SK-N-SH (cell line): ENCODE measurements around the gene SLC36A2. TPM values are rescaled to one million over a fixed set of nuclear protein-coding genes. Genes with fewer than 3 reads are reported as not detected.

ENCODE experiments used
- CTCF ChIA-PET: fragments of 300-600, 350-600 bp; formaldehyde crosslinking; extraction: SDS; loops from one replicate; lab custom pipeline; 2021; lab: Yijun Ruan, JAX
- POLR2A ChIA-PET: fragments of 350-600 bp; sonication (Branson Sonifier 250); formaldehyde crosslinking; extraction: SDS; loops from one replicate; lab custom pipeline; 2020; ENCODE audit warnings: antibody characterized with exemption, inconsistent platforms; lab: Yijun Ruan, JAX
- DNase-seq: peaks from one replicate; pipeline ENCODE4 v3.0.0; 2012
- H2AFZ ChIP-seq: fragments of 200-600 bp; sonication (generic); 2 replicates; pipeline ENCODE4 v1.8.1; 2016; ENCODE audit warnings: antibody characterized with exemption, mild to moderate bottlenecking, low read depth
- H3F3A ChIP-seq: fragments of 200-600 bp; sonication (generic); replicated peaks from 2 replicates; pipeline ENCODE3; 2016; ENCODE audit warnings: antibody characterized with exemption, mild to moderate bottlenecking; ENCODE audit not compliant: insufficient read depth
- H3K27ac ChIP-seq, 2 experiments: fragments of 200-500 bp in 1 of 2; fragments of 200-600 bp in 1 of 2; sonication (Bioruptor generic) in 1 of 2; sonication (generic), shearing (Covaris generic) in 1 of 2; 2 replicates each; pipeline versions ENCODE4 v1.5.1 to v1.6.1; 2014 to 2016; ENCODE audit warnings: low read depth in 2 of 2, inconsistent platforms in 1 of 2, low read length in 1 of 2, mild to moderate bottlenecking in 1 of 2, mixed read lengths in 1 of 2
- H3K27me3 ChIP-seq: fragments of 200-600 bp; sonication (generic), shearing (Covaris generic); 2 replicates; pipeline ENCODE4 v1.6.1; 2016; ENCODE audit warnings: mixed run types; ENCODE audit not compliant: insufficient read depth
- H3K36me3 ChIP-seq, 2 experiments: fragments of 200-500 bp in 1 of 2; fragments of 200-600 bp in 1 of 2; sonication (Bioruptor generic) in 1 of 2; sonication (generic) in 1 of 2; replicated peaks in 1 of 2; 2 replicates each; pipeline versions ENCODE3 to v1.5.1; 2014 to 2016; ENCODE audit warnings: low read length in 1 of 2, mild to moderate bottlenecking in 1 of 2; ENCODE audit not compliant: insufficient read depth in 2 of 2, control insufficient read depth in 1 of 2
- H3K4me1 ChIP-seq, 2 experiments: fragments of 200-500 bp in 1 of 2; fragments of 200-600 bp in 1 of 2; sonication (Bioruptor generic) in 1 of 2; sonication (generic), shearing (Covaris generic) in 1 of 2; 2 replicates each; pipeline versions ENCODE4 v1.5.1 to v1.6.1; 2014 to 2016; ENCODE audit warnings: low read depth in 1 of 2, low read length in 1 of 2, mixed run types in 1 of 2; ENCODE audit not compliant: insufficient read depth in 2 of 2, control insufficient read depth in 1 of 2
- H3K4me2 ChIP-seq: fragments of 200-600 bp; sonication (generic), shearing (Covaris generic); 2 replicates; pipeline ENCODE4 v1.6.1; 2017; ENCODE audit warnings: mixed run types
- H3K4me3 ChIP-seq, 2 experiments: fragments of 200-500 bp in 1 of 2; fragments of 200-600 bp in 1 of 2; sonication (Bioruptor generic) in 1 of 2; sonication (generic), shearing (Covaris generic) in 1 of 2; 2 replicates each; pipeline versions ENCODE4 v1.5.1 to v1.8.1; 2014 to 2016; ENCODE audit warnings: low read depth in 2 of 2, inconsistent platforms in 1 of 2, low read length in 1 of 2, mild to moderate bottlenecking in 1 of 2, mixed read lengths in 1 of 2, moderate library complexity in 1 of 2
- H3K79me2 ChIP-seq: fragments of 200-600 bp; sonication (generic); 2 replicates; pipeline ENCODE4 v1.8.1; 2017; ENCODE audit warnings: mild to moderate bottlenecking; ENCODE audit not compliant: insufficient read depth
- H3K9ac ChIP-seq: fragments of 200-600 bp; sonication (generic); 2 replicates; pipeline ENCODE4 v1.6.1; 2017; ENCODE audit warnings: mixed run types
- H3K9me2 ChIP-seq: fragments of 200-600 bp; sonication (generic); 2 replicates; pipeline ENCODE4 v1.6.1; 2017; ENCODE audit warnings: mixed run types
- H3K9me3 ChIP-seq: fragments of 200-600 bp; sonication (generic); 2 replicates; pipeline ENCODE4 v1.6.1; 2017; ENCODE audit warnings: mixed run types, mild to moderate bottlenecking, moderate library complexity
- H4K20me1 ChIP-seq: fragments of 200-600 bp; sonication (generic); 2 replicates; pipeline ENCODE4 v1.6.1; 2017; ENCODE audit warnings: mild to moderate bottlenecking, mixed run types; ENCODE audit not compliant: insufficient read depth
- EZH2phosphoT487 ChIP-seq: fragments of 200-600 bp; sonication (generic); IDR thresholded peaks from 2 replicates; pipeline ENCODE4 v1.6.1; 2017; ENCODE audit warnings: low read depth, mixed run types, mild to moderate bottlenecking, antibody characterized with exemption, moderate library complexity, borderline replicate concordance
- FOXM1 ChIP-seq: IDR thresholded peaks from 2 replicates; pipeline ENCODE4 v1.4.0; 2012; ENCODE audit warnings: low read depth, mild to moderate bottlenecking
- GATA2 ChIP-seq: sonication (generic); formaldehyde crosslinking; IDR thresholded peaks from 2 replicates; pipeline ENCODE4 v1.5.0; 2020; ENCODE audit warnings: mild to moderate bottlenecking, missing genetic modification reagents
- IRF3 ChIP-seq: fragments of 150-350 bp; IDR thresholded peaks from 2 replicates; pipeline ENCODE4 v1.6.1; 2016; ENCODE audit warnings: mild to moderate bottlenecking, low read depth, low read length
- JUND ChIP-seq: IDR thresholded peaks from 2 replicates; pipeline ENCODE4 v1.4.0; 2012
- MXI1 ChIP-seq: IDR thresholded peaks from 2 replicates; pipeline ENCODE4 v1.6.1; 2012; ENCODE audit warnings: mild to moderate bottlenecking, low read depth, low read length, improper control_type of control experiment
- NFIC ChIP-seq: IDR thresholded peaks from 2 replicates; pipeline ENCODE4 v1.4.0; 2012; ENCODE audit warnings: borderline replicate concordance
- NRF1 ChIP-seq: IDR thresholded peaks from 2 replicates; pipeline ENCODE4 v1.6.1; 2012; ENCODE audit warnings: low read depth, mild to moderate bottlenecking, low read length
- RFX5 ChIP-seq: IDR thresholded peaks from 2 replicates; pipeline ENCODE4 v1.6.1; 2012; ENCODE audit warnings: mild to moderate bottlenecking, improper control_type of control experiment, low read length
- RXRA ChIP-seq: IDR thresholded peaks from 2 replicates; pipeline ENCODE4 v1.4.0; 2012; ENCODE audit warnings: low read depth, mild to moderate bottlenecking, borderline replicate concordance
- SIN3A ChIP-seq: IDR thresholded peaks from 2 replicates; pipeline ENCODE4 v1.6.1; 2012; ENCODE audit warnings: low read depth, mild to moderate bottlenecking, low read length, moderate library complexity, borderline replicate concordance
- TAF1 ChIP-seq: IDR thresholded peaks from 2 replicates; pipeline ENCODE4 v1.6.1; 2012; ENCODE audit warnings: low read depth, mild to moderate bottlenecking, low read length, moderate library complexity, borderline replicate concordance
- WGBS: methylation state at CpG from one replicate; pipeline ENCODE4 v1.1.6; 2017; ENCODE audit warnings: low lambda C conversion rate; 5-methylcytosine and 5-hydroxymethylcytosine counted together
- polyA plus RNA-seq, 3 experiments: library from polyadenylated mRNA; depleted of rRNA; stranded (reverse); fragments of >200 nt; gene quantifications; 2 replicates each; pipeline ENCODE4 v1.2.3, GENCODE V29; 2012
- TF ChIP-seq, protein P1 (sequence below): IDR thresholded peaks from 2 replicates; pipeline ENCODE4 v1.4.0; 2012; ENCODE audit warnings: low read depth, borderline replicate concordance

SLC36A2 gene
- polyA plus RNA-seq, 1 of the 3 experiments (the other 2 are of a cell fraction), result not detected

DNA sequence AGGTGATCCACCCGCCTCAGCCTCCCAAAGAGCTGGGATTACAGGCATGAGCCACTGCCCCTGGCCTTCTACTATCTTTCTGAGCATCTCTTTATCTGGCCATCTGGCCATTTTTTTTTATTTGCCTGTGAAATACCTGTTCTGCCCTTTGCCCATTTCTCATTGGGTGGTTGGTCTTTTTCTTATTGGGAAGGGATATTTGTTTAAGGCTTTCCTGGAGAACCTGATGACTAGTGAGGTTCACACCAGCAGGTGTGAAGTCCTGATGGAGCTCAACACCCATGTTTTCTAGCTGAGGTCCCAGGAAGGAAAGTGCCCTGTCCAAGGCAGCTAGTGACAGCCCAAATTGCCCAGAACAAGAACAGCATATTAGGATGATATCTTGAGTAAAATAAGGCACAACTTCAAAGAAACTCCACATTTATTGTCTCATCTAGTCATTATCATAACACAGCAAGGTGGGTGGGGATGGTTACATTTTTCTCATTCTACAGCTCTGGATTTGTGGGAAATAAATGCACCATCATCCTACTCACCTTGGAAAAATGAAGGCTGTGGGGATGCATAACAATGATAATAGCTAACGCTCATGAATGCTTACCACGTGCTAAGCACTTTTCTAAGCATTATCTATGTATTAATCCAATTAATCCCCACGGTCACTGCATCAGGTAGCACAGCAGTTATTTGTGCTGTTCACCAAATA is 64.1 kb downstream of the SLC36A2 start:
- H4K20me1 ChIP-seq, result no peaks in the 10 kb centered on the region
- H3K79me2 ChIP-seq, result no peaks in the 10 kb centered on the region
- H2AFZ ChIP-seq, result no peak overlapping the region
- no peaks in the 10 kb centered on the region for H3K36me3 ChIP-seq
- H3K4me1 ChIP-seq, result no peaks in the 10 kb centered on the region
- no peak for TF ChIP-seq RXRA
- no peak for TF ChIP-seq NFIC
- TF ChIP-seq, protein P1, sequence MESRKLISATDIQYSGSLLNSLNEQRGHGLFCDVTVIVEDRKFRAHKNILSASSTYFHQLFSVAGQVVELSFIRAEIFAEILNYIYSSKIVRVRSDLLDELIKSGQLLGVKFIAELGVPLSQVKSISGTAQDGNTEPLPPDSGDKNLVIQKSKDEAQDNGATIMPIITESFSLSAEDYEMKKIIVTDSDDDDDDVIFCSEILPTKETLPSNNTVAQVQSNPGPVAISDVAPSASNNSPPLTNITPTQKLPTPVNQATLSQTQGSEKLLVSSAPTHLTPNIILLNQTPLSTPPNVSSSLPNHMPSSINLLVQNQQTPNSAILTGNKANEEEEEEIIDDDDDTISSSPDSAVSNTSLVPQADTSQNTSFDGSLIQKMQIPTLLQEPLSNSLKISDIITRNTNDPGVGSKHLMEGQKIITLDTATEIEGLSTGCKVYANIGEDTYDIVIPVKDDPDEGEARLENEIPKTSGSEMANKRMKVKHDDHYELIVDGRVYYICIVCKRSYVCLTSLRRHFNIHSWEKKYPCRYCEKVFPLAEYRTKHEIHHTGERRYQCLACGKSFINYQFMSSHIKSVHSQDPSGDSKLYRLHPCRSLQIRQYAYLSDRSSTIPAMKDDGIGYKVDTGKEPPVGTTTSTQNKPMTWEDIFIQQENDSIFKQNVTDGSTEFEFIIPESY, result no peak
- TF ChIP-seq SIN3A, result no peak
- no peak for TF ChIP-seq MXI1
- no peak for TF ChIP-seq FOXM1
- TF ChIP-seq NRF1, result no peak
- TF ChIP-seq GATA2, result no peak
- TF ChIP-seq, all 33 proteins: peak for 0
- no peaks in the 10 kb centered on the region for H3K9me3 ChIP-seq
- no peak overlapping the region for H3K9ac ChIP-seq
- H3K27me3 ChIP-seq, result no peaks in the 10 kb centered on the region
- WGBS, result 33% methylated on average over 4 of the region's 4 CpGs
- ChIA-PET CTCF (interaction anchor here (1.2 to 1.4 kb wide), 4 partner anchors 15 to 157 kb away, joined by 3 to 6 read pairs (median 4); no protein-coding TSS in a partner anchor), POLR2A (no interaction called here)
- no peak overlapping the region for H3K4me3 ChIP-seq
- no peak overlapping the region for H3K4me2 ChIP-seq
- no peak overlapping the region for H3K27ac ChIP-seq
- DNase-seq, result no peak
- H3F3A ChIP-seq, result no peaks in the 10 kb centered on the region
- no peaks in the 10 kb centered on the region for H3K9me2 ChIP-seq

DNA sequence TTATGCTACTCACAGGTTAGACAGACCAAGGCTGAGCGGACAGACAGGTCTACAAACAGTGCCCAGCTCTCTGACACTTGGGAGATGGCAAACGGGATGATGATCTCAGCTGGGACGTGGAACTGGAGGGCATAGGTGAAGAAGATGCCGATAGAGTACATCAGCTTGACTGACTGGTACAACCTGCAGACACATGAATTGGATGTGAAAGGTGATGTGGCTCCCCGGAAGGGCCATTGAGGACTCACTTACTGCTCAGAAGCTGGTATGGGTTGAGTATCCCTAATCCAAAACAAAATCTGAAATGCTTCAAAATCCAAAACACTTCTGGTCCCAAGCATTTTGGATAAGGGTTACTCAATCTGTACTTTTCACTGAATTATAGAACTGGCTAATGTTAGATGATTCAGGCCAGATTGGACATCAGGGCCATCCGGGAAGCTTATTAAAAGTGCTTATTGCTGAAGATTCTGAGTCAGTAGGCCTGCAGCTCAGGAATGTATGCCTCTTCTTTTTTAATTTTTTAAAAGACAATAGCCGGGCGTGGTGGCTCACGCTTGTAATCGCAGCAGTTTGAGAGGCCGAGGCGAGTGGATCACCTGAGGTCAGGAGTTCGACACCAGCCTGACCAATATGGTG is 66.2 kb downstream of the SLC36A2 start:
- Histone ChIP-seq H4K20me1 (no peaks in the 10 kb centered on the region), H3K27me3 (no peaks in the 10 kb centered on the region), H3K4me1 (no peaks in the 10 kb centered on the region), H3K27ac (no peak overlapping the region), H3K36me3 (no peaks in the 10 kb centered on the region)
- CTCF ChIA-PET, result interaction anchor here (0.7 to 1.4 kb wide), 3 partner anchors 22 to 243 kb away, joined by 3 to 4 read pairs (median 3); no protein-coding TSS in a partner anchor
- TF ChIP-seq IRF3 (no peak), EZH2phosphoT487 (no peak), TAF1 (no peak), JUND (no peak), RFX5 (no peak)
- TF ChIP-seq, all 33 proteins: peak for 0
- Histone ChIP-seq H3K9me2 (no peaks in the 10 kb centered on the region), H3F3A (no peaks in the 10 kb centered on the region), H3K79me2 (no peaks in the 10 kb centered on the region), H3K9ac (no peak overlapping the region), H3K4me2 (no peak overlapping the region), H3K4me3 (no peak overlapping the region), H2AFZ (no peak overlapping the region), H3K9me3 (no peaks in the 10 kb centered on the region)
- no peak for DNase-seq
- POLR2A ChIA-PET, result no interaction called here
- 68% methylated on average over 13 of the region's 13 CpGs for WGBS
